Subcutaneous adipose tissue (tissue), 4 donors: ENCODE measurements around the gene CEND1. TPM values are rescaled to one million over a fixed set of nuclear protein-coding genes. Genes with fewer than 3 reads are reported as not detected.

Source experiments
- total RNA-seq, 4 donors: library from RNA; depleted of rRNA; stranded (reverse); fragments of >200 nt; gene quantifications; one replicate each; pipeline ENCODE4 v1.1.0, GENCODE V29; 2016
- TF ChIP-seq, protein P1 (sequence below): fragments of 450-650 bp; IDR thresholded peaks from one replicate; pipeline ENCODE4 v1.5.1; 2016; ENCODE audit warnings: low read depth, mild to moderate bottlenecking, control low read depth, antibody characterized with exemption, moderate library complexity

CEND1 gene
- total RNA-seq, 4 donors from 2014 or later = not detected

DNA sequence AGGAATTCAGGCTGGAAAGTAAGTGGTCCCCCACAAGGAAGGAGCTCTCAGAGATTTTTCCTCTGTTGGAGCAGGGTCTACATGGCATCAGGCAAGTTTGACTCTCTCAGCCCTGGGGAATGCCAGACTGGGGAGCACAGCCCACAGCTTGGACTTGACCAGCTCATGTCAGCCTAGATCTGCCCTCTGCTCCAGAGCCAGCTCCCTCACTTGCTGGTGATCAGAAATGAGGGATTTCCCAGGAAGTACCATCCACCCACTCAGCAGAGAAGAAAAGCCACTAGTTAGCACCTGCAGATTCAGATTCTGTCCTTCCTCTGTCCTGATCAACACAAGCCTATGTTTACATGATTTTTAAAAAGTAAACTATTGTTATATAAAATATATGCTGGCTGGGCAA, 29.7 kb downstream of the CEND1 start:
- TF ChIP-seq, protein P1, sequence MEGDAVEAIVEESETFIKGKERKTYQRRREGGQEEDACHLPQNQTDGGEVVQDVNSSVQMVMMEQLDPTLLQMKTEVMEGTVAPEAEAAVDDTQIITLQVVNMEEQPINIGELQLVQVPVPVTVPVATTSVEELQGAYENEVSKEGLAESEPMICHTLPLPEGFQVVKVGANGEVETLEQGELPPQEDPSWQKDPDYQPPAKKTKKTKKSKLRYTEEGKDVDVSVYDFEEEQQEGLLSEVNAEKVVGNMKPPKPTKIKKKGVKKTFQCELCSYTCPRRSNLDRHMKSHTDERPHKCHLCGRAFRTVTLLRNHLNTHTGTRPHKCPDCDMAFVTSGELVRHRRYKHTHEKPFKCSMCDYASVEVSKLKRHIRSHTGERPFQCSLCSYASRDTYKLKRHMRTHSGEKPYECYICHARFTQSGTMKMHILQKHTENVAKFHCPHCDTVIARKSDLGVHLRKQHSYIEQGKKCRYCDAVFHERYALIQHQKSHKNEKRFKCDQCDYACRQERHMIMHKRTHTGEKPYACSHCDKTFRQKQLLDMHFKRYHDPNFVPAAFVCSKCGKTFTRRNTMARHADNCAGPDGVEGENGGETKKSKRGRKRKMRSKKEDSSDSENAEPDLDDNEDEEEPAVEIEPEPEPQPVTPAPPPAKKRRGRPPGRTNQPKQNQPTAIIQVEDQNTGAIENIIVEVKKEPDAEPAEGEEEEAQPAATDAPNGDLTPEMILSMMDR = no peak

DNA sequence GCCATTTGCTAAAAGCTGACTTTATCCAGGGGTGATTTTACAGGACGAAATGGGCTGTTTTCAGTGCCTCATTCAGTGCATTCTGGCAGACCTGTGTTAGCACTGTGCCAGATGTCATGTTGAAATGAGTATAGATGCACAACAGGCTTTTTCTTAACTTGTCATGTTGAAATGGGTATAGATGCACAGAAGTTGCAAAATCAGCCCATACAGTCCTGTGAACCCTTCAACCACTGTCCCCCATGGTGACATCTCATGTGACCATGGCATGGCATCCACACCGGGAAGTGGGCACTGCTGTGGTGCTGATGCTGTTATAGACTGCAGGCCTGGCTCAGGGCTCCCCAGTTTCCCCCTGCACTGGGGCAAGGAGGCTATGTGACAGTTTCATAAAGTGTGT, 40.2 kb downstream of the CEND1 start:
- TF ChIP-seq, protein P1 = no peak

DNA sequence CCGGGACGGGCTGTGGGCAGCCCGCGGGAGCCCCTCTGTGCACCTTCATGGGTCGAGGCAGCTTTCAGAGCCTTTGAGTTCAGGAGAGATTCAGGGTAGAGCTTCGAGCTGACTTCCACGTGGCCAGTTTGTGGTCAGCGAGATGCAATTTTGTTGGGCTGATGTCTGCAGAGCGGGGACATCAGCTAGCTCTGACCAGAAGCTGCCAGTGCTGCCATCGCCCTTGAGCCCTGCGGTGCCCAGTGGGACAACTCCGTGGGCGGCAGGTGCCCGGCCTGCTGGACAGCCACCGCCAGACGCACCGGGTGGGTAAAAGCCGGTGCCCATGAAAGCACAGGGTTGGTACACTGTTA, 41.9 kb downstream of the CEND1 start:
- TF ChIP-seq, protein P1 = no peak

DNA sequence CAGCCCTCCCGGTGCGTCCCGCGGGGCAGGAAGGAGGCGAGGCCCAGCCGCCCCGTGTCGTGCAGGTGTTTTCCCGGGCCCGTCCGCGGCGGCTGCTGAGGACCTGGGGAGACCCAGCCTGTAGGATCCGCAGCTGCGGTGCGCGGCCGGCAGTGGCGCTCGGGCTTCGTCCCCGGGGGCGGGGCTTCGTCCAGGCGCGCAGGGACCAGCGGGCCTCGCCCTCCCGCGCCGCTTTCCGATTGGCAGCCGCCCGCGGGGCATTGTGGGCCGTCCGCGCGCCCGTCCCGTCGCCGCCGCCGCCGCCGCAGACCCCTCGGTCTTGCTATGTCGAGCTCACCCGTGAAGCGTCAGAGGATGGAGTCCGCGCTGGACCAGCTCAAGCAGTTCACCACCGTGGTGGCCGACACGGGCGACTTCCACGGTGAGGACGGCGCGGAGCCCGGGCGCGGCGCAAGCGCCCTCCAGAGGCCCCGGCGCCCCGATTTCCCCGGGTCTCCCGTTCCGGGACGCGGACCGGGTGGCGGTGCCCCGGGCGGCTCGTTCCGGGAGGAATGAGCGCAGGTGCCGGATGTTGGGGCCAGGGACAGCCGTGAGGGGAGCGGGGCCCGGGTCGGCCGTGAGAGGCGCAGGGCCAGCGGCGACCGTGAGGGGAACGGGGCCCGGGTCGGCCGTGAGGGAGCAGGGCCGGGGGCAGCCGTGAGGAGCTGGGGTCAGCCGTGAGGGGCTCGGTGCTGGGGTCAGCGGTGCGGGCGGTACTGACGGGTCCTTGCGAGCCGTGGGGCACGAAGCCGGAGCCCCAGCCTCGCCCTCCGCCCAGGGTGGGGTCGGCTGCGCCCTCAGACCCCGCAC, 42.5 kb downstream of the CEND1 start, which contains the start of gene TALDO1:
TSS of gene TALDO1 (plus strand) at position 307 of the 849 bp plus-strand sequence. CDS start at position 325, 18 bp downstream.
- TF ChIP-seq, protein P1 = no peak

DNA sequence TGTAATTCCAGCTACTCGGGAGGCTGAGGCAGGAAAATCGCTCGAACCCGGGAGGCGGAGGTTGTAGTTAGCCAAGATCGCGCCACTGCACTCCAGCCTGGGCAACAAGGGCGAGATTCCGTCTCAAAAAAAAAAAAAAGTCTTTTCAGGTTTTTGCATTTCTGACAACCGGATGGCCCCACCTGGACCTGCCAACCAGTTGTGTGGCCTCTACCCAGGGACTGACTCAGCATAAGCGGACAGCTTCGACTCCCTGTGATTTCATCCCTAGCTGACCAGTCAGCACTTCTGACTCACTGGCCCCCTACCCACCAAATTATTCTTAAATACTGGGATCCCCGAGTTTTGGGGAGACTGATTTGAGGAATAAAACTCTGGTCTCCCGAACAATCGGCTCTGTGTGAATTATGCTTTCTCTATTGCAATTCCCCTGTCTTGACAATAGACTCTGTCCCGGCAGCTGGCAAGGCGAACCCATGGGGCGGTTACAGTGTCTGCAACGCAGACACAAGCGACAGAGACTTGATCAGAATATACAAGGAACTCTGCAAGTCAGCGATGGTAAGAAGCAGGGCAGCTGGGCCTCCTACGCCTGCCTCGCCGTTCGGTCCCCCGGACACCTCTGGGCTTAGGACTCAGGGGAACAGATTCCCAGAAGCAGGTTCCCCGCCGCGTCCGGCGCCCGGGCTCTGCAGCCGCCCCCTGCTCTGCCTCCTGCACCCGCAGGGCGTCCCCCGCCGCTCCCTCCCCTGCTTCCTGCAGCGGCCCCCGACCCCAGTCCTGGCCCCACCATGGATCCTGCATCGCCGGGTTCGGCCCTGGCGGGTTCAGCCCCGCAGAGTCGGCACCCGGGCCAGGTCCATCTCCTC, 43.4 kb downstream of the CEND1 start:
- TF ChIP-seq, protein P1 = no peak

DNA sequence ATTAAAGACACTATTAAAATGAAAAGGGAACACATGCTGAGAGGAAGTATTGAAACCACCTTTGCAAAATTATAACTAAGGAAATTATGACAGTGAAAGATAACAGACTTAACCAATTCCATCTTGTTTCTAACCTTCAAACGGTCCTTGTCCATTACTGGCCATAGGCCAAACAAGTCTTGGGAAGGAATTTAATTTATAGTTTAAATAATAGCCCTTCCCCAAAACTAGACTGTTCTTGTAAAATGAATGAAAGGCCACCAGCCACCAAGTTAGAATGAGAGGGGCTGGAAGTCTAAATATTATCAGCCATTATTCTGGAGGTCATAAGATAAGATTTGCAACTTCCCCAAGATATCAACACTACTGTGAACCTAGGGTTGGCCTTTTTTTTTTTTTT, 44.5 kb downstream of the CEND1 start:
- TF ChIP-seq, protein P1 = no peak

DNA sequence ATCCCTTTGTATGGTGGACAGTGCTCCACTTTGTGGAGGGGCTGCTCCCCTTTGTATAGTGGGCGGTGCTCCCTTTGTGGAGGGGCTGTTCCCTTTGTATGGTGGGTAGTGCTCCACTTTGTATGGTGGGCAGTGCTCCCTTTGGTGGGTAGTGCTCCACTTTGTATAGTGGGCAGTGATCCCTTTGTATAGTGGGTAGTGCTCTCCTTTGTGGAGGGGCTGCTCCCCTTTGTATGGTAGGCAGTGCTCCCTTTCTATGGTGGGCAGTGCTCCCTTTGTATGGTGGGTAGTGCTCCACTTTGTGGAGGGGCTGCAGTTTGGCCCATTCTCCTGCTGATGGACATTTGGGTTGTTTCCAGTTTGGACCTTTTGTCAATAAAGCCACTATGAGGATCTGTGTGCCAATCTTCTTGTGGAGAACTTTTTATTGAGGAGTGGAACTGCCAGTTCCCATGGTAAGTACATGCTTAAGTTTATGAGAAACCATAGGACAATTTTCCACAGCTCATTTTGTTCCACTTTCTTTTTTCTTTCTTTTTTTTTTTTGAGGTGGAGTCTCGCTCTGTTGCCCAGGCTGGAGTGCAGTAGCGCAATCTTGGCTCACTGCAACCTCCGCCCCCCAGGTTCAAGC, 47.2 kb downstream of the CEND1 start:
- TF ChIP-seq, protein P1 = no peak
